SK-N-MC (cell line): ENCODE results near the gene GNAS-AS1.

Experiments
- DNase-seq: peaks from one replicate; pipeline ENCODE4 v3.0.0-alpha.2; 2011; ENCODE audit warnings: low read depth, low spot score
- H3K27ac ChIP-seq: fragments of 200-600 bp; sonication (generic); 2 replicates; pipeline ENCODE4 v1.5.1; 2016; ENCODE audit warnings: mixed run types
- H3K36me3 ChIP-seq: fragments of 200-600 bp; sonication (generic); 2 replicates; pipeline ENCODE4 v1.6.1; 2017; ENCODE audit warnings: antibody characterized with exemption, low read length, mixed read lengths; ENCODE audit not compliant: insufficient read depth
- H3K4me3 ChIP-seq: fragments of 200-600 bp; sonication (generic); 2 replicates; pipeline ENCODE4 v1.5.1; 2016
- H3K9ac ChIP-seq: fragments of 200-600 bp; sonication (generic); 2 replicates; pipeline ENCODE4 v1.8.0; 2017; ENCODE audit warnings: mixed run types, mixed read lengths; ENCODE audit not compliant: insufficient read length
- H3K9me3 ChIP-seq: fragments of 200-600 bp; sonication (generic); 2 replicates; pipeline ENCODE4 v1.6.1; 2017; ENCODE audit warnings: low read depth, mild to moderate bottlenecking, antibody characterized with exemption, low read length, moderate library complexity, mixed read lengths
- EZH2 ChIP-seq: fragments of 200-600 bp; sonication (generic); IDR thresholded peaks from one replicate; pipeline ENCODE4 v1.6.1; 2017; ENCODE audit warnings: antibody characterized with exemption
- FOXP2 ChIP-seq: optimal IDR thresholded peaks from 2 replicates; pipeline ENCODE3; 2011; ENCODE audit warnings: mild to moderate bottlenecking, moderate library complexity; ENCODE audit not compliant: insufficient read depth; ENCODE audit errors: extremely low read length, control extremely low read depth
- POLR2AphosphoS5 ChIP-seq: IDR thresholded peaks from 2 replicates; pipeline ENCODE4 v1.6.1; 2012; ENCODE audit warnings: mild to moderate bottlenecking, low read depth, low read length, borderline replicate concordance

The GNAS-AS1 gene

GRCh38 chr20:58889798-58890517 is 39.3 kb upstream of the GNAS-AS1 start:
- Histone ChIP-seq H3K36me3 (no peaks in the 10 kb centered on the region), H3K27ac (peak overlapping the region; percentile 96), H3K9me3 (no peaks in the 10 kb centered on the region), H3K4me3 (peak overlapping the region; percentile 86), H3K9ac (peak overlapping the region; percentile 85)
- no peak for DNase-seq
- TF ChIP-seq EZH2: no peak
- TF ChIP-seq POLR2AphosphoS5: no peak
- no peak for TF ChIP-seq FOXP2

- H3K9me3 ChIP-seq: no peaks in the 10 kb centered on the region
- no peak overlapping the region for H3K27ac ChIP-seq
- H3K36me3 ChIP-seq: no peaks in the 10 kb centered on the region
- H3K4me3 ChIP-seq: peak overlapping the region; percentile 86
- TF ChIP-seq FOXP2: no peak
- no peak for TF ChIP-seq POLR2AphosphoS5
- TF ChIP-seq EZH2: no peak
- peak overlapping the region; percentile 85 for H3K9ac ChIP-seq
- no peak for DNase-seq
Observed at GRCh38 chr20:58889334-58889760, 38.6 kb upstream of the GNAS-AS1 start.

- H3K9me3 ChIP-seq: no peaks in the 10 kb centered on the region
- TF ChIP-seq POLR2AphosphoS5 (peak; percentile 88), EZH2 (no peak), FOXP2 (no peak)
- no peak overlapping the region for H3K27ac ChIP-seq
- no peaks in the 10 kb centered on the region for H3K36me3 ChIP-seq
- peak overlapping the region; percentile 86 for H3K4me3 ChIP-seq
- no peak for DNase-seq
- peak overlapping the region; percentile 85 for H3K9ac ChIP-seq
Observed at GRCh38 chr20:58888521-58889333, 38.0 kb upstream of the GNAS-AS1 start.

GRCh38 chr20:58888103-58888502 is 37.4 kb upstream of the GNAS-AS1 start:
- DNase-seq: no peak
- Histone ChIP-seq H3K27ac (no peak overlapping the region), H3K4me3 (peak overlapping the region; percentile 79), H3K9me3 (no peaks in the 10 kb centered on the region), H3K36me3 (no peaks in the 10 kb centered on the region), H3K9ac (peak overlapping the region; percentile 78)
- TF ChIP-seq POLR2AphosphoS5 (no peak), EZH2 (no peak), FOXP2 (no peak)

- no peak for DNase-seq
- H3K27ac ChIP-seq: no peak overlapping the region
- no peak overlapping the region for H3K9ac ChIP-seq
- TF ChIP-seq POLR2AphosphoS5 (no peak), EZH2 (no peak), FOXP2 (no peak)
- no peaks in the 10 kb centered on the region for H3K36me3 ChIP-seq
- H3K9me3 ChIP-seq: no peaks in the 10 kb centered on the region
- no peak overlapping the region for H3K4me3 ChIP-seq
Observed at GRCh38 chr20:58886546-58886945, 35.8 kb upstream of the GNAS-AS1 start.

DNA sequence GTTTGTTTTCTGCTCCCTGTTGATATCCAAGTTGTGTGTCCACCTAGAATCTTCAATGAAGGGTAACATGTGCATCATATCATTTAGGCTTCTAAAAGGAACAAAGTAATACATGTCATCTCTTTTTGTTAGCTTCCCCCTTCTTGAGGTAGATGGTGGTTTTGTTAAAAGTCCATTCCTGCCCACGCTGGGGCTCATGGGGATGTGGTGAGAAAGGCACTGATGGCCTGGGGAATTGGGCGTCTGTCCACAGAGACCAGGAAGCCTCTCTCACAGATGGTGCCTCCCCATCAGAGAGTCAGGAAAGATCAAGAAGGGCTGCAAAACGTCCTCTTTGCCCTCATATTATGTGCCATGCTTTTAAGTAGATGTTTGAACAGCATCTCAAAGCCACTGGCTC is 34.3 kb upstream of the GNAS-AS1 start:
- H3K9me3 ChIP-seq: no peaks in the 10 kb centered on the region
- no peaks in the 10 kb centered on the region for H3K36me3 ChIP-seq
- no peak for TF ChIP-seq EZH2
- no peak for TF ChIP-seq FOXP2
- no peak for TF ChIP-seq POLR2AphosphoS5
- no peak overlapping the region for H3K9ac ChIP-seq
- no peak overlapping the region for H3K27ac ChIP-seq
- no peak overlapping the region for H3K4me3 ChIP-seq
- DNase-seq: no peak

DNA sequence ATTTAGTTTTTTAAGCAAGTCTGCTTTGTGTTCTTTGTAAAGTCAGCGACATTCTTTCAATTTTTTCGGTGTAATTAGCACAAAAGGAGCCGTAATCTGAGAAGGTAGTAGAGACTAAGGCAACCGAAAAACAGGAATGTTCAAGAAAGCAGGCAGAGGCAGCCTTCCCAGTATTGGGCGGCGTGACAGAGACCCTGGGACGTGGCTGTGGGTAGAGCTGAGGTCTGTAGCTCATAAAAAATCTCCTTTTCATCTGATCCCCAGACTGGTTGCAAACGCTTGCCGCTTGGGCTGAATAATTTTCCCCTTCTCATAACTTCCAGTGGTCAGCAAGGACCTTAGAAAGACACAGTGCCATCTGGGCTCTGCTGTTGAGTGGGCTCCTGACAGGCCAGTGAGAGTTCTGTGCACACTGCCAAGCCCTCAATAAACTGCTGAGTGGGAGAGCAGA is 32.6 kb upstream of the GNAS-AS1 start:
- TF ChIP-seq EZH2 (no peak), FOXP2 (no peak), POLR2AphosphoS5 (no peak)
- Histone ChIP-seq H3K27ac (peak overlapping the region; percentile 59; the same call in 1 of the 2 replicates), H3K9me3 (no peaks in the 10 kb centered on the region), H3K36me3 (no peaks in the 10 kb centered on the region), H3K4me3 (peak overlapping the region; percentile 20; the same call in 1 of the 2 replicates), H3K9ac (peak overlapping the region; percentile 39)
- DNase-seq: no peak

GRCh38 chr20:58882704-58883089 is 32.0 kb upstream of the GNAS-AS1 start:
- TF ChIP-seq EZH2 (no peak), FOXP2 (no peak), POLR2AphosphoS5 (no peak)
- H3K9me3 ChIP-seq: no peaks in the 10 kb centered on the region
- H3K36me3 ChIP-seq: no peaks in the 10 kb centered on the region
- H3K9ac ChIP-seq: no peak overlapping the region
- H3K4me3 ChIP-seq: 0 out of 2 replicates have a peak overlapping the region, but pooled peaks have one; percentile 20
- DNase-seq: no peak
- peak overlapping the region; percentile 59; the same call in 1 of the 2 replicates for H3K27ac ChIP-seq
